ENCODE measurements around the gene SLC35C1.

DNA sequence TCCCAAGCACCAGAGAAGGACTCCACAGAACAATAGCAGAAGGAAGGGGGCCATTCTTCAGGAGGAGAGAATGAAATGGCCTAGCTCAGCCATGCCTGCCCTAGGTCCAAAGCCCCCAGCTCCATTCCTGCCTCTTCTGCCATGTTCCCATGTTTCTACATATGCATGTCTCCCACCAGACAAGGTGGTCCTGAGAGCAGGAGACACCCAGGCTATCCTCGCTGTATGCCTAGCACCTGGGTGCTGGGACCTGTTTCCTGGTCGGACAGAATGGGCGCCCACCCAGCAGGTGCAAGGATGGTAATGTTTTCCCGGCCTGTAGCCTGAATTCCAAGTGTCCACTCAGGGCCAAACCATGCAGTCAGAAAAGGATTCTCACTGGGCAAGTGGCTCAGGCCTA lies 30.2 kb upstream of the SLC35C1 start:
- TF ChIP-seq, protein P1, sequence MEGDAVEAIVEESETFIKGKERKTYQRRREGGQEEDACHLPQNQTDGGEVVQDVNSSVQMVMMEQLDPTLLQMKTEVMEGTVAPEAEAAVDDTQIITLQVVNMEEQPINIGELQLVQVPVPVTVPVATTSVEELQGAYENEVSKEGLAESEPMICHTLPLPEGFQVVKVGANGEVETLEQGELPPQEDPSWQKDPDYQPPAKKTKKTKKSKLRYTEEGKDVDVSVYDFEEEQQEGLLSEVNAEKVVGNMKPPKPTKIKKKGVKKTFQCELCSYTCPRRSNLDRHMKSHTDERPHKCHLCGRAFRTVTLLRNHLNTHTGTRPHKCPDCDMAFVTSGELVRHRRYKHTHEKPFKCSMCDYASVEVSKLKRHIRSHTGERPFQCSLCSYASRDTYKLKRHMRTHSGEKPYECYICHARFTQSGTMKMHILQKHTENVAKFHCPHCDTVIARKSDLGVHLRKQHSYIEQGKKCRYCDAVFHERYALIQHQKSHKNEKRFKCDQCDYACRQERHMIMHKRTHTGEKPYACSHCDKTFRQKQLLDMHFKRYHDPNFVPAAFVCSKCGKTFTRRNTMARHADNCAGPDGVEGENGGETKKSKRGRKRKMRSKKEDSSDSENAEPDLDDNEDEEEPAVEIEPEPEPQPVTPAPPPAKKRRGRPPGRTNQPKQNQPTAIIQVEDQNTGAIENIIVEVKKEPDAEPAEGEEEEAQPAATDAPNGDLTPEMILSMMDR (conservative IDR thresholded peaks at IDR 0.05): no peak
- no peak for TF ChIP-seq ZFX (IDR thresholded peaks at IDR 0.05)

Data from C4-2B (cell line).